Loucy (cell line): ENCODE results near the gene PTCHD4.

Source experiments
- H2AFZ ChIP-seq: fragments of 200-600 bp; sonication (generic); 2 replicates; pipeline ENCODE4 v1.6.0; 2016; ENCODE audit warnings: antibody characterized with exemption, mild to moderate bottlenecking, low read length, moderate library complexity
- H3F3A ChIP-seq: fragments of 200-600 bp; 2 replicates; pipeline ENCODE4 v1.6.0; 2016; ENCODE audit warnings: antibody characterized with exemption, low read depth, mild to moderate bottlenecking
- H3K27me3 ChIP-seq: fragments of 200-600 bp; sonication (generic); 2 replicates; pipeline ENCODE4 v1.6.1; 2014; ENCODE audit warnings: low read length, mild to moderate bottlenecking; ENCODE audit not compliant: insufficient read depth, poor library complexity, severe bottlenecking
- H3K36me3 ChIP-seq: fragments of 200-600 bp; sonication (generic); 2 replicates; pipeline ENCODE4 v1.6.1; 2016; ENCODE audit warnings: low read length; ENCODE audit not compliant: insufficient read depth
- H3K4me1 ChIP-seq: fragments of 200-600 bp; sonication (generic); 2 replicates; pipeline ENCODE4 v1.5.1; 2014; ENCODE audit warnings: low read length, mild to moderate bottlenecking; ENCODE audit not compliant: insufficient read depth, poor library complexity, severe bottlenecking
- H3K4me2 ChIP-seq: fragments of 200-600 bp; sonication (generic); 2 replicates; pipeline ENCODE4 v1.6.0; 2014; ENCODE audit warnings: antibody characterized with exemption, low read length, low read depth, mild to moderate bottlenecking; ENCODE audit not compliant: poor library complexity, severe bottlenecking
- H3K4me3 ChIP-seq: fragments of 200-600 bp; sonication (generic); 2 replicates; pipeline ENCODE4 v1.5.1; 2014; ENCODE audit warnings: low read length, mild to moderate bottlenecking, mixed read lengths; ENCODE audit not compliant: poor library complexity, severe bottlenecking
- H3K79me2 ChIP-seq: fragments of 200-600 bp; sonication (generic); 2 replicates; pipeline ENCODE4 v1.6.1; 2014; ENCODE audit warnings: low read length; ENCODE audit not compliant: insufficient read depth
- H3K9ac ChIP-seq: fragments of 200-600 bp; sonication (generic); 2 replicates; pipeline ENCODE4 v1.6.0; 2014; ENCODE audit warnings: mild to moderate bottlenecking, low read depth, low read length, moderate library complexity; ENCODE audit not compliant: poor library complexity, severe bottlenecking
- H3K9me2 ChIP-seq: fragments of 200-600 bp; sonication (generic); replicated peaks from 2 replicates; pipeline ENCODE4 v1.6.1; 2016; ENCODE audit warnings: low read depth, low read length, mixed read lengths
- H3K9me3 ChIP-seq: fragments of 200-600 bp; sonication (generic); 2 replicates; pipeline ENCODE4 v1.6.1; 2014; ENCODE audit warnings: mild to moderate bottlenecking, antibody characterized with exemption, low read length, low read depth; ENCODE audit not compliant: insufficient read depth
- H4K20me1 ChIP-seq: fragments of 200-600 bp; sonication (generic); 2 replicates; pipeline ENCODE4 v1.6.0; 2014; ENCODE audit warnings: antibody characterized with exemption, low read length, mild to moderate bottlenecking; ENCODE audit not compliant: insufficient read depth, poor library complexity, severe bottlenecking
- EZH2phosphoT487 ChIP-seq: fragments of 200-600 bp; IDR thresholded peaks from 2 replicates; pipeline ENCODE4 v1.6.1; 2018; ENCODE audit warnings: antibody characterized with exemption, mild to moderate bottlenecking, moderate library complexity, borderline replicate concordance
- TF ChIP-seq, protein P1 (sequence below): fragments of 200-600 bp; sonication (generic); conservative IDR thresholded peaks from 2 replicates; pipeline ENCODE4 v1.5.1; 2014; ENCODE audit warnings: mild to moderate bottlenecking, antibody characterized with exemption, low read length

PTCHD4 gene

GRCh38 chr6:48071833-48072232 is 39.2 kb downstream of the PTCHD4 start:
- Histone ChIP-seq H3K27me3 (no peaks in the 10 kb centered on the region), H3K4me2 (no peak overlapping the region), H3K79me2 (no peaks in the 10 kb centered on the region), H3K4me1 (no peaks in the 10 kb centered on the region), H3K36me3 (no peaks in the 10 kb centered on the region), H3K4me3 (no peak overlapping the region), H4K20me1 (no peaks in the 10 kb centered on the region), H3F3A (no peaks in the 10 kb centered on the region), H3K9me2 (no peaks in the 10 kb centered on the region), H3K9me3 (no peaks in the 10 kb centered on the region), H3K9ac (no peak overlapping the region), H2AFZ (no peak overlapping the region)
- TF ChIP-seq, protein P1, sequence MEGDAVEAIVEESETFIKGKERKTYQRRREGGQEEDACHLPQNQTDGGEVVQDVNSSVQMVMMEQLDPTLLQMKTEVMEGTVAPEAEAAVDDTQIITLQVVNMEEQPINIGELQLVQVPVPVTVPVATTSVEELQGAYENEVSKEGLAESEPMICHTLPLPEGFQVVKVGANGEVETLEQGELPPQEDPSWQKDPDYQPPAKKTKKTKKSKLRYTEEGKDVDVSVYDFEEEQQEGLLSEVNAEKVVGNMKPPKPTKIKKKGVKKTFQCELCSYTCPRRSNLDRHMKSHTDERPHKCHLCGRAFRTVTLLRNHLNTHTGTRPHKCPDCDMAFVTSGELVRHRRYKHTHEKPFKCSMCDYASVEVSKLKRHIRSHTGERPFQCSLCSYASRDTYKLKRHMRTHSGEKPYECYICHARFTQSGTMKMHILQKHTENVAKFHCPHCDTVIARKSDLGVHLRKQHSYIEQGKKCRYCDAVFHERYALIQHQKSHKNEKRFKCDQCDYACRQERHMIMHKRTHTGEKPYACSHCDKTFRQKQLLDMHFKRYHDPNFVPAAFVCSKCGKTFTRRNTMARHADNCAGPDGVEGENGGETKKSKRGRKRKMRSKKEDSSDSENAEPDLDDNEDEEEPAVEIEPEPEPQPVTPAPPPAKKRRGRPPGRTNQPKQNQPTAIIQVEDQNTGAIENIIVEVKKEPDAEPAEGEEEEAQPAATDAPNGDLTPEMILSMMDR, result no peak
- TF ChIP-seq EZH2phosphoT487, result no peak

DNA sequence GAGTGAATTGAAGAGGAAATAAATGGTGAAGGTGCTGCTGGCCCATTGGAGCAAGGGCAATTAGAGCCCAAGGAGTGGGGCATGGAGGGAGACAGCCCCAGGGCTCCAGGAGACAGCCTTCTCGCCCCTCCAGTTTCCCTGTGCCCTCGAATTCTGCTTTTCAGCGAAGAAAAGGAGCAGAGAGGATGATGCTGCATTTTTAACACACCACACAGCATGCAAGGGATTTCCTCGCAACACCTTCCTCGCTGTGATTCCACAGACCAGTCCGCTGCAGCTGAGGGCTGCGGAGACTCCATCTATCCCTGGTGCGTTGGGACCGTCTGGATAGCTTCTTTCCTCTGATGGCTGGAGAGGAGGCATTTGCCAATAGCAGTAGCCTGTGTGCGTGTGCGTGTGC is 41.7 kb downstream of the PTCHD4 start:
- H3K36me3 ChIP-seq, result no peaks in the 10 kb centered on the region
- no peaks in the 10 kb centered on the region for H3K9me3 ChIP-seq
- H3K4me3 ChIP-seq, result no peak overlapping the region

DNA sequence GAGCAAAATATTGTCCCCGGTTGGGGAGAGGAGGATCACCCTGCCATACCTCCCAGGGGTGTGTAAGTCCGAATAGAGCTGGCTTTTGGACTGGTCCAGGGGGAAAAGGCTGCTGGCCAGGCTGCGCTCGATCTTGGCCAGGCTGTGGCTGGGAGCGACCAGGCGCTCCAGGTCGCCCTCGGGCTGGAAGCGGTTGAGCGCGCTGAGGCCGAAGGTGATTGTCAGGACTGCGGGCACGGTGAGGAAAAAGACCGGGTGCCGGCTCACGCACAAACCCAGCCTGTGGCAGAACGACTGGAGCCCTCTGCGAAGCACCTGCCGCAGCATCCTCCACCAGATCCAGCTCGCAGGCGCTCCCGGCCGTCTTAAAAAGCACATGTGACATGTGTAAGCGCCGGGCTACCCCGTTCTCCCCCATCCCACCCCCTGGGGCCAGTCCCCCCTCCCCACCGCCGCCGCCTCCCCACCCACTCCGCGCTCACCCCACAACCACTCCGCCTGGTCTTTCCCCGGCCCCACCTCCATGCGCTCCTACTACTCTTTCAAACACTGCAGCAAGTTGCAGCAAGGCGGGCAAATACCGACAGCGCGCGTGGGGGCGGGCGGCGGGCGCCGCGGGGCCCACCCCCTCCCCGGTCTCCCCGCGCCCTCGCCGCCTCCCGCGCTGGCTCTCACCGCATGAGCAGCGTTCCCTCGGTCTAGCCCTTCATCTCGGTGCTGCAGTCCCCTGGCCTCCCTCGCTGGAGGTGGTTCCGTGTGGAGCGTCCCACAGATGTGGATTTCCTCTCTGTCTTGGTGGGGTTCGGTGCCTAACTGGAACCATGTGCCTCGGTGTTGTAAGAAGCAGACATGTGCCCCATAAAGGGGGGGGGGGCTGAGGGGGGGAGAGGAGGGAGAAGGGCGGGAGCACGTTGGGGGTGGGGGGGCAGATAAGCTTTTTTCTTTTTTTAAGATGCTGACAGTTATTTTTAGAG is 42.4 kb downstream of the PTCHD4 start:
- H3K4me3 ChIP-seq, result no peak overlapping the region
- H3K4me2 ChIP-seq, result no peak overlapping the region
- no peaks in the 10 kb centered on the region for H3K9me2 ChIP-seq
- no peaks in the 10 kb centered on the region for H3K27me3 ChIP-seq
- no peaks in the 10 kb centered on the region for H4K20me1 ChIP-seq
- no peak overlapping the region for H3K9ac ChIP-seq
- no peaks in the 10 kb centered on the region for H3K4me1 ChIP-seq
- H3K36me3 ChIP-seq, result no peaks in the 10 kb centered on the region
- H3F3A ChIP-seq, result no peaks in the 10 kb centered on the region
- H3K79me2 ChIP-seq, result no peaks in the 10 kb centered on the region
- no peak overlapping the region for H2AFZ ChIP-seq
- TF ChIP-seq, protein P1, result no peak
- TF ChIP-seq EZH2phosphoT487, result no peak
- no peaks in the 10 kb centered on the region for H3K9me3 ChIP-seq

More for the DNA sequence above, 41.7 kb downstream of the PTCHD4 start:
- Histone ChIP-seq H4K20me1 (no peaks in the 10 kb centered on the region), H3K4me2 (no peak overlapping the region), H3K4me1 (no peaks in the 10 kb centered on the region), H2AFZ (no peak overlapping the region), H3K9me2 (no peaks in the 10 kb centered on the region), H3F3A (no peaks in the 10 kb centered on the region), H3K27me3 (no peaks in the 10 kb centered on the region), H3K9ac (no peak overlapping the region), H3K79me2 (no peaks in the 10 kb centered on the region)
- TF ChIP-seq EZH2phosphoT487, result no peak
- TF ChIP-seq, protein P1, result no peak
